ENCODE measurements around the gene ANKRD36C.
A peak's percentile ranks its signal among the peaks of the same experiment; 100 is the strongest.
"Not testable (repeated sequence)": the region's sequence is repeated elsewhere in the genome, so short reads cannot be mapped to it uniquely, and the experiment has no call there.

The ANKRD36C gene

DNA sequence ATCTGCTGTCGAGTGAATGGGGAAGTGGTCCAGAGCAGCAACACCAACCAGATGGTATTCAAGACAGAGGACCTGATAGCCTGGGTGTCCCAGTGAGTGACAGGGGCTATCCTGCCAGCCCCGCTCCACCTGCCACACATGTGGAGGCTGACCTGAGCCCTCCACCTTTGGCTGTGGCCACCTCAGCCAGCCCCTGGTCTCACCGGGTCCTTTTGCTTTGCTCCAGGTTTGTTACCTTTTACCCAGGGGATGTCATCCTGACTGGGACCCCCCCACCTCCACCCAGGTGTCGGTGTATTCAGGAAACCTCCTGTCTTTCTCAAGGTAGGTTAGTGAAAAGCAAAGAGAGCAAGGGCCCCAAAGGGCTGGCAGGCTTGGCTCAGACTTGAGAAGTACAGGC lies 29.5 kb upstream of the ANKRD36C start:
- not testable (repeated sequence) for H3K9me3 ChIP-seq (ENCODE audit: control insufficient read depth, low read length); H3K9ac ChIP-seq (ENCODE audit: low read length); H3K4me3 ChIP-seq (ENCODE audit: low read length); DNase-seq (ENCODE audit: low read depth); H3K4me1 ChIP-seq (ENCODE audit: control insufficient read depth, insufficient read depth, low read length); H3K27me3 ChIP-seq (replicated peaks; ENCODE audit: control insufficient read depth, insufficient read depth, low read length); H3K36me3 ChIP-seq (ENCODE audit: control insufficient read depth, insufficient read depth, low read length, severe bottlenecking)

DNA sequence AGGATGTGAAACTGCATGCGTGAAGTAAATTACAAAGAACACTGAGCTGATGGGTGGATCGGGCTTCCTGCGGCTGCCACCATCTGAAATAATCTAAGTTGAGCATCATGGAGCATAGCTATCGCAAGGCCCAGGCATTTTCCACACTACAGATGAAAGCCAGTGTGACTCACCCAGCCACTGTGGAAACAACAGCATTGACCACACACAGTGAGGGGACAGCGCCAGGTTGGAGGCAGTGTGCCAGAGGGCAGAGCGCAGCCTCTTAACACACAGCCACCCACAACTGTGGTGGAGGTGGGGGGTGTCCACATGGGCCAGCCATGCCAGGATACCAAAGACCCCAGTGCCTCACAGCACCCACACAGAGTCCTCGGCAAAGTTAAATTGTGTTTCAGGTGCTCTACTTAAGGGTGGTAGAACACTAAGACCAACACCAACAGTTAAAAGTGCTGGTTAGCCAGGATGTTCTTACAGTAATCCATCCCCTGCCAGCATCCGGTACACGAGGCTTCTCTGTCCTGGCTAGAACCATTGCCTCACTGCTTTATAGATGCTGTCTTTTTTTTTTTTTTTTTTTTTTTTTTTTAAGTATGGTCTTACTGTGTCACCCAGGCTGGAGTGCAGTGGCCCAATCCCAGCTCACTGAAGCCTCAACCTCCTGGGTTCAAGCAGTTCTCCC lies 28.4 kb upstream of the ANKRD36C start:
- not testable (repeated sequence) for H3K36me3 ChIP-seq (ENCODE audit: control insufficient read depth, insufficient read depth, low read length, severe bottlenecking); H3K27me3 ChIP-seq (replicated peaks; ENCODE audit: control insufficient read depth, insufficient read depth, low read length); H3K9ac ChIP-seq (ENCODE audit: low read length); DNase-seq (ENCODE audit: low read depth); H3K9me3 ChIP-seq (ENCODE audit: control insufficient read depth, low read length); H3K4me1 ChIP-seq (ENCODE audit: control insufficient read depth, insufficient read depth, low read length); H3K4me3 ChIP-seq (ENCODE audit: low read length)

DNA sequence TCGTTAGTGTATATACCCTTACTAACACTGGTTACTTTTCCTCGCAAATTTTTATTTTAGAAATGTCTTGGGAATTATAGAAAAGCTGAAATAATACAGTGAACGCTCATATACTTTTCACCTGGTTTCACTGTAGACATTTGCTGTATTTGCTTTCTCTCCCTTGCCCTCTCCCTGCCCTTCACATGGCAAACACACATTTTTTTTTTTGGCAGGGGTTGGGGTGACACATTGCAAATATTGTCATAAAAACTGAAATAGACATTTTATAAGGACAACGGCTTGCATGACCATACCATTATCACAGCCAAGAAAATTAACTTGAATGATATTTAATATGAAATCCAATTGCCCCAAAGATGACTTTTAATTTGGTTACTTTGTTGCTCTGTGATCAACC lies 24.7 kb upstream of the ANKRD36C start:
- H3K36me3 ChIP-seq (ENCODE audit: control insufficient read depth, insufficient read depth, low read length, severe bottlenecking); H3K4me1 ChIP-seq (ENCODE audit: control insufficient read depth, insufficient read depth, low read length); H3K4me3 ChIP-seq (ENCODE audit: low read length); H3K9ac ChIP-seq (ENCODE audit: low read length); H3K9me3 ChIP-seq (ENCODE audit: control insufficient read depth, low read length); H3K27me3 ChIP-seq (replicated peaks; ENCODE audit: control insufficient read depth, insufficient read depth, low read length); DNase-seq (ENCODE audit: low read depth): not testable (repeated sequence)

DNA sequence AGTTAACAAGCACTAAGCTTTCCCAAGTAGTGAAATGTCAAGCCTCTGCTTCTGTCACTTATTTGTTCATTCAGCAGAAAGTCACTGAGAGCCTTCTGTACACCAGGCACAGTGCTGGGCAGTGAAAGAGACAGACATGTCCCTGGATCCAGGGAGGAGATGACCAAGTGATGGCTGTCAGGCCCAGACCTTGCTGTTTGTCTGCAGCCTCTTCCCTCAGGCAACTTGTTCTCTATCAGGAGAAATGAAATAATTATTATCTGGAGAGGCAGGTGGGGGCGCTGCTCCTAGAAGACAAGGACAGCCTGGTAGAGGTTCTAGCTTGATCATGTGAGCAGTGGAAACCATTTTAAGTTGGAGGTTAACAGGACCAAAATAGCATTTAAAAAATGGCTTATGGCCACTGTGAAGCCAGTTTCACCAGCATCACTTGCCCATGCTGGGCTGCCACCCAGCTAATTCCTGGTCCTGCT lies 21.2 kb upstream of the ANKRD36C start:
- not testable (repeated sequence) for H3K4me1 ChIP-seq (ENCODE audit: control insufficient read depth, insufficient read depth, low read length); H3K4me3 ChIP-seq (ENCODE audit: low read length); H3K27me3 ChIP-seq (replicated peaks; ENCODE audit: control insufficient read depth, insufficient read depth, low read length); H3K9ac ChIP-seq (ENCODE audit: low read length); DNase-seq (ENCODE audit: low read depth); H3K36me3 ChIP-seq (ENCODE audit: control insufficient read depth, insufficient read depth, low read length, severe bottlenecking); H3K9me3 ChIP-seq (ENCODE audit: control insufficient read depth, low read length)

DNA sequence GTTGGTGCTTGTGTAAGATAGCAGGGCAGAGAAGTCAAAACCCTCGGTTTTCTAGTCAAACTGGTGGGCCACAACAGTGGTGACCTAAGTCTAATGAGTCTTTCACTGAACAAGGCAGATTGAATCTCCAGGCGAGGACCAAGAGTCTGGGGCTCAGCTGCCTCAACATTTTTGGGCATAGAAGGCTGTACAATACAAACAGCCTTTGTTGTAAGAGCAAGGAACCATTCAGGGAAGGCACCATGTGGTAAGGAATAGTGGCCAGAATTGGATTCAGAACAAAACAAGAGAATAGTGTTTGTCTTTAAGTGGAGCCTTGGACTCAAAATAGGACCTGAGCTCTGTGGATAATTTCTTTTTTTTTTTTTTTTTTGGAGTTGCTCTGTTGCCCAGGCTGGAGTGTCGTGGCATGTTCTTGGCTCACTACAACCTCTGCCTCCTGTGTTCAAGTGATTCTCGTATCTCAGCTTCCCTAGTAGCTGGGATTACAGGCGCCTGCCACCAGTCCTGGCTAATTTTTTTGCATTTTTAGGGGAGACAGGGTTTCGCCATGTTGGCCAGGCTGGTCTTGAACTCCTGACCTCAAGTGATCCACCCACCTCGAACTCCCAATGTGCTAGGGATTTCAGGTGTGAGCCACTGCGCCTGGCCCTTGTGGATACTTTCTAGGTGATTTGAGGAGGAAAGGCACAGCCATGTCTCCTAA lies 20.6 kb upstream of the ANKRD36C start:
- not testable (repeated sequence) for H3K9me3 ChIP-seq (ENCODE audit: control insufficient read depth, low read length); DNase-seq (ENCODE audit: low read depth); H3K36me3 ChIP-seq (ENCODE audit: control insufficient read depth, insufficient read depth, low read length, severe bottlenecking); H3K4me1 ChIP-seq (ENCODE audit: control insufficient read depth, insufficient read depth, low read length); H3K9ac ChIP-seq (ENCODE audit: low read length); H3K4me3 ChIP-seq (ENCODE audit: low read length)
- H3K27me3 ChIP-seq (replicated peaks; ENCODE audit: control insufficient read depth, insufficient read depth, low read length): peaks cover 12% of the 10 kb centered on the region

DNA sequence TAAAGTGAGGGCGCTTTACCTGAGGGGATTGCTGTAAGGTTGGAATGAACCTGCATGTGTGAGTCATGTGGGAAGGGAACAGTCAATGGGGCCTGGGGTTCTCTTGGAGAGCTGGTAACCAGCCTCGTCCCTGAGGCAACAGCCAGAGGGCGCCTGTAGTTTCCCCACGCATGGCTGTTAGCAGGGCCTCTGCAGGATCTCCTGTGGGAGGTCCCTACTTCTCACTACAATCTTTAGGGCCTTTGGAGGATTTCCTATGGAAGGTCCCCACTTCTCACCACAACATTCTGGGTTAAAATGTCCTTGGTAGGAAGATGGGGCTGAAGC lies 19.5 kb upstream of the ANKRD36C start:
- not testable (repeated sequence) for H3K9ac ChIP-seq (ENCODE audit: low read length); H3K4me3 ChIP-seq (ENCODE audit: low read length); H3K36me3 ChIP-seq (ENCODE audit: control insufficient read depth, insufficient read depth, low read length, severe bottlenecking); H3K4me1 ChIP-seq (ENCODE audit: control insufficient read depth, insufficient read depth, low read length); H3K9me3 ChIP-seq (ENCODE audit: control insufficient read depth, low read length)
- peaks cover 20% of the 10 kb centered on the region for H3K27me3 ChIP-seq (replicated peaks; ENCODE audit: control insufficient read depth, insufficient read depth, low read length)
- DNase-seq (ENCODE audit: low read depth): peak; percentile 46

DNA sequence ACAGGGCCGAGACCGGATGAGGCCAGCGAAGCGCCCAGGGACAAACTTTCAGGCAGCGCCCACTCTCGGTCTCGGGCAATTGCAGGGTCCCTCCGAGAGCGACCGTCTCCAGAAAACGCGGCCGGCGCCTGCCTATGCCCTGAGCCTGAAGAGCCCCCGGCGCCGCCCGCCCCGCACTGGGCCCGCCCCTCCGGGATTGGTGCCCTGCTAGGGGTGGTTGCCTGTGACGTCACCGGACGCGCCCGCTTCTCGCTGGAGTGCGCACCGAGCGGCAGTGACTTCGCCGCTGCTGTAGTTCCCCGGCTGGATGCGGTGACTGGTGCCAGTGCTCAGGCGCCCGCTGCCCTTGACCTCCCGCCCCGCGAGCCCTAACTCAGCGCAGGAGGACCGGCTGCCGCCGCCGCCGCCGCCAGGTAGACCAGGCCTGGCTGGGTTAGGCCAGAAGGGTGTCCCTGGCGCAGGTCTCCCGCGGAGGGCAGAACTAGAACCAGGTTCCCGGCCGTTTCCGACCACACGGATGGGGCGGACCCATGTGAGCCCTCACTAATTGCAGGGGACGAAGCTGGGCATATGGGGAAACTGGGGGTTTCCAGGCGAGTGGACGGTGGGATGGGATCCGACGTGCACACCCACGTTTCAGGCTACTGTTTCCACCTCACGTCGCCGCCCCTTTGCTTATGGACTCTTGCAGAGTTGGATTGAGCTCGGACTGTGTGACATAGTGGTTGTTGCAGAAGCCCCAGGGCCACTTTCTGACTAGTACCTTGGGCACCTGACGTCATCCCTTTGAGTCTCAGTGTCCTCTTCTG lies 18.9 kb upstream of the ANKRD36C start:
- peak; percentile 95 for DNase-seq (ENCODE audit: low read depth)
- peak overlapping the region; percentile 67 for H3K9ac ChIP-seq (ENCODE audit: low read length)
- not testable (repeated sequence) for H3K4me1 ChIP-seq (ENCODE audit: control insufficient read depth, insufficient read depth, low read length); H3K36me3 ChIP-seq (ENCODE audit: control insufficient read depth, insufficient read depth, low read length, severe bottlenecking)
- peaks cover 20% of the 10 kb centered on the region for H3K27me3 ChIP-seq (replicated peaks; ENCODE audit: control insufficient read depth, insufficient read depth, low read length)
- H3K4me3 ChIP-seq (ENCODE audit: low read length): peak overlapping the region; percentile 69
- peaks cover 10% of the 10 kb centered on the region for H3K9me3 ChIP-seq (ENCODE audit: control insufficient read depth, low read length)

DNA sequence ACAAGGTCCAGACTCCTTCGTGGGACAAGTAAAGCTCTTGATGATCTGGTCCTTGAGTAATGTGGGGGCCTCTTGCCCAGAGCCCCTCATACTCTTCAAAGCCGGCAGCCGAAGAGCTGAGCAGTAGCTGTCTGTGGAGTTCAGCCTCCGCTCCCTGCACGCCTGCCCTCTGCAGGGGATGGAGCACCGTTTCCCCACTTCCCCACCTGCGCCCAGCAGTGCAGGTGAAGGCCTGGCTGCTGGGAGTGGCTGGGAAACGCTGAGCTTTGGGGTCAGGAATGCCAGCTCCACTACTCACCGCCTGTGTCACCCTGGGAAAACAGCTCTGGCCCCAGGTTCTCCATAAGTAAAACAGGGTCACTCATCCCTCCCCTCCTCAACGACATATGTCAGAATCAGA lies 18.2 kb upstream of the ANKRD36C start:
- H3K4me3 ChIP-seq (ENCODE audit: low read length): peak overlapping the region; percentile 69
- H3K9ac ChIP-seq (ENCODE audit: low read length): peak overlapping the region; percentile 67
- H3K36me3 ChIP-seq (ENCODE audit: control insufficient read depth, insufficient read depth, low read length, severe bottlenecking); H3K4me1 ChIP-seq (ENCODE audit: control insufficient read depth, insufficient read depth, low read length): not testable (repeated sequence)
- peaks cover 13% of the 10 kb centered on the region for H3K9me3 ChIP-seq (ENCODE audit: control insufficient read depth, low read length)
- DNase-seq (ENCODE audit: low read depth): peak; percentile 1
- H3K27me3 ChIP-seq (replicated peaks; ENCODE audit: control insufficient read depth, insufficient read depth, low read length): peaks cover 20% of the 10 kb centered on the region

DNA sequence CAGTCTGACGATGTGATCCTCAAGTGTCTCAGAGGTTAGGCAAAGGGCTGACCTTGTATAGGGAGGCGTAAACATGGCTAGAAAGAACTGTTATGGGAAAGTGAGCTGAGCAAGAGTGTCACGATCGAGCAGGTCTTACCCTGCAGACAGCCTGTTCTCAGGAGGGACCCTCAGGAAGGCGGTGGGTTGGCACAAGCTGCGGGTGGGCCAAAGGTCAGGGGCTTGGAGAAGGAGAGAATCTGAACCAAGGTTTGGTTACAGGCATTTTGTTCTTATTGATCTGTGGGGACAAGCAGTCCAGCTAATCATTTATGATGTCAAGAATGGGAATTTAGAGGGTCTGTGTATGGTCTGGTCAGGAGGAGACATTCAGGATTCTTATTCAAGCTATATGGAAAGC lies 16.4 kb upstream of the ANKRD36C start:
- H3K36me3 ChIP-seq (ENCODE audit: control insufficient read depth, insufficient read depth, low read length, severe bottlenecking); H3K4me1 ChIP-seq (ENCODE audit: control insufficient read depth, insufficient read depth, low read length); H3K9ac ChIP-seq (ENCODE audit: low read length); DNase-seq (ENCODE audit: low read depth); H3K4me3 ChIP-seq (ENCODE audit: low read length): not testable (repeated sequence)
- peaks cover 13% of the 10 kb centered on the region for H3K9me3 ChIP-seq (ENCODE audit: control insufficient read depth, low read length)
- H3K27me3 ChIP-seq (replicated peaks; ENCODE audit: control insufficient read depth, insufficient read depth, low read length): peaks cover 23% of the 10 kb centered on the region

DNA sequence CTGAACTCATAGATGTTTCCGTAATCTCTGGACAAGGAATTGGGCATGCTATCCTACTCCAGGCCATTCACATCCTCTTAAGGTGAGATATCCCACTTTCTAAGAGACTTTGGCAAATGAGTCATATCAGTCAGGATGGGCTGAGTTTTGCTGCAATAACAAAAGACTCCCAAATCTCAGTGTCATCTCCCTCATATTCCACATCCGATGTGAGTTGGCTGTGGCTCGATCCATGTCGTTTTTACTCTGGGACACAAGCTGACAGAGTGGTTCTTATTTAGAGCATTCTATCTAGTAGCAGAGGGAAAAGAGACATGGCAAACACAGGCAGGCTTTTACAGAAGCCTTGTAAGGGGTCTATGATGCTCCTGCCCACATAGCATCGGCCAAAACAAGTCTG lies 14.6 kb upstream of the ANKRD36C start:
- H3K9ac ChIP-seq (ENCODE audit: low read length); DNase-seq (ENCODE audit: low read depth); H3K36me3 ChIP-seq (ENCODE audit: control insufficient read depth, insufficient read depth, low read length, severe bottlenecking); H3K4me1 ChIP-seq (ENCODE audit: control insufficient read depth, insufficient read depth, low read length); H3K4me3 ChIP-seq (ENCODE audit: low read length): not testable (repeated sequence)
- H3K27me3 ChIP-seq (replicated peaks; ENCODE audit: control insufficient read depth, insufficient read depth, low read length): peaks cover 23% of the 10 kb centered on the region
- peaks cover 13% of the 10 kb centered on the region for H3K9me3 ChIP-seq (ENCODE audit: control insufficient read depth, low read length)

DNA sequence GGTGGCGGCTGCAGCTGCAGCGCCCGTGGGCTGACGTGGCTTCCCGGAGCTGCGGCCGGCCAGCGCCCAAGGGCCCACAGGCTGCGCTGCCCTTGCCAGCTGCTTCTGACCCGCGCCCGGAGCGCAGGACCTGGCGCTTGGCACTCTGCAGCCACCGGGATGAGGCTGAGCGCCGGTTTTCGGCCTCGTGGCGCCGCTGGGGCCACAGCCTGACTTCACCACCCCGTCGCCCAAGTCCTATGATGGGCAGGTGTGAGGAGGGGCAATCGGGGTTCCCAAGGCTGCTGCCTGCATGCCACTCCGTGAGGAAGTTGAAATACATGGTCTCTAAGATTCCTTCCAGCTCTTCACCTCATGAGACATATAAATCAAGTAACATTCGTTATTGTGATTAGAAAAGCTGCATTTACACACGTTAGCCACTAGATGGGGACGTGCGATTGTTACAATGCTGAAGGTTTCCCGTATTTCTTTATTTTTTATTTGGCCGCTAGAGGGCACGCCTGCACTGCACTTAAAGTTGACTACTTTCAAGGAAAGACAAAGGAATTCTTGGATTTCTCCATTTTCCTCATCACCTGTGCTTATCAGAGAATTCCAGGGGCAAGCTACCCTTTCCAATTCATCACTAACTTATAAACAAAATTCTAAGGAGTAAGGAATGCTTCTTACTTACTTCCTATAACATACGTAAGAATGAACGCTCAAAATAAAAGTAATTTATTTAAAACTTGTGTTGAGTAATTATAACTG lies 1.1 kb upstream of the ANKRD36C start:
- H3K36me3 ChIP-seq (ENCODE audit: control insufficient read depth, insufficient read depth, low read length, severe bottlenecking); H3K4me1 ChIP-seq (ENCODE audit: control insufficient read depth, insufficient read depth, low read length); H3K27me3 ChIP-seq (replicated peaks; ENCODE audit: control insufficient read depth, insufficient read depth, low read length); H3K9me3 ChIP-seq (ENCODE audit: control insufficient read depth, low read length): not testable (repeated sequence)
- peak overlapping the region; percentile 83 for H3K4me3 ChIP-seq (ENCODE audit: low read length)
- peak overlapping the region; percentile 89 for H3K9ac ChIP-seq (ENCODE audit: low read length)
- peak; percentile 64 for DNase-seq (ENCODE audit: low read depth)
